Measurements from ENCODE around the gene BLTP2. TPM values are rescaled to one million over a fixed set of nuclear protein-coding genes. Genes with fewer than 3 reads are reported as not detected.
A peak's percentile ranks its signal among the peaks of the same experiment; 100 is the strongest.

The BLTP2 gene
- total and polyA plus RNA-seq, 2 donors = 18.6 to 49.8 TPM

DNA sequence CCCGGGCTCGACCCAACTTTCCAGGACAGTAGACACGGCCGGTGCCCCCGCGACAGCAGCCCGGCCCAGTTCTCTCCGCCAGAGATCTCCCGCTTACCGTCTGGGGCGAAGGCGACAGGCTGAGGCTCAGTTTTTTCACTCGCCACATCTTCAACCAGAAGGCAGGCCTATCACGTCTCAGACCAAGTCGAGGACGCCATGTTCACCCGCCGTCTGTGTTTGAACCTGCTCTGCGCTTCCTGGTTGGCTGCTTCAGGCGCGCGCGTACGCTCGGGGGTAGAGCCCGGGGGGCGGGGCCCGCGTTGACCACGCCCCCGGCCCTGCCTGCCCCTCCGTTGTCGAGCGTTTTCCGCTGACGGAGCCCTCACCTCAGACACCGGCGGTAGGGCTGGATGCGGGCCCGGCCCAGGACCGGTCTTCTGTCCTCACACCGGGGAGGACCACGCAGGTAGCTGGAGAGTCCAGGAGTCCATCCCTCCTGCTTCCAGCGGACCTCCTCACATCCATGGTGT is 46.1 kb downstream of the BLTP2 start, which contains the start of gene SPAG5:
Gene SPAG5, minus strand, starts transcription at position 227 of the 512 bp plus-strand sequence. Its CDS starts 79 bp downstream, at position 148.
- H3K36me3 ChIP-seq (ENCODE audit: control insufficient read depth in 2 of 2, insufficient read depth in 2 of 2, low read length in 1 of 2) = peaks cover 0 to 3% of the 10 kb centered on the region in 2 donors
- peak within 1 kb of the TSS; percentile 68 to 87 for H3K4me3 ChIP-seq (ENCODE audit: low read length in 2 of 2)
- under 1% methylated on average over 44 of the region's 44 CpGs for WGBS
- peaks cover 0 to 3% of the 10 kb centered on the region in 2 donors for H3K9me3 ChIP-seq (ENCODE audit: control insufficient read depth in 2 of 2, insufficient read depth in 1 of 2, low read length in 1 of 2)
- peaks cover 9 to 18% of the 10 kb centered on the region in 2 donors for H3K4me1 ChIP-seq (ENCODE audit: control insufficient read depth in 2 of 2, insufficient read depth in 2 of 2, low read length in 2 of 2)
- no peaks in the 10 kb centered on the region for H3K27me3 ChIP-seq (ENCODE audit: control insufficient read depth in 2 of 2, insufficient read depth in 1 of 2, low read length in 1 of 2)
- DNase-seq (ENCODE audit: low read depth in 6 of 9, low spot score in 9 of 9) = peak; percentile 79 to 96 (median 91)
- peak within 1 kb of the TSS; percentile 84 to 92 for H3K27ac ChIP-seq (ENCODE audit: low read depth in 1 of 2, low read length in 1 of 2)

DNA sequence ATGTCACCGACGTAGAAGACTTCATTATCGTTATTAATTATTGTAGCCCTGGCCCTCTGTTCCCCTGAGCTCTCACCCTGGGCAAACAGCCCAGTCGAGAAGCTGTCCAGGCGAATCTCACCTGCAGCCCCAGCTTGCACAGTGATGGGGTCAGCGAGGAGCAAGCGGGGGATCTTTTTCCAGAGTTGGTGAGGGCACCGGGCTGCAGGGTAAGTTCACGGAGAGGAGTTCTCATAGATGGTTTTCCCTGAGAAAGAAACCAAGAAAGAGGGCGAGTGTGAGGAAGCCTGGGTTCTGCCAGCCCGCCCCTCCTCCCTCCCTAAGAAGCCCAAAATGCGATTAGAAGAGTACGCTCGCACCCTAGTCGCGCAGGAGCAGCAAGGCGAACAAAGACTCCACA is 46.6 kb downstream of the BLTP2 start:
- 12% methylated on average over 17 of the region's 17 CpGs for WGBS
- peak in 1 of 9 donors; percentile 11 for DNase-seq (ENCODE audit: low read depth in 6 of 9, low spot score in 9 of 9)
- no peaks in the 10 kb centered on the region for H3K27me3 ChIP-seq (ENCODE audit: control insufficient read depth in 2 of 2, insufficient read depth in 1 of 2, low read length in 1 of 2)
- peaks cover 0 to 3% of the 10 kb centered on the region in 2 donors for H3K9me3 ChIP-seq (ENCODE audit: control insufficient read depth in 2 of 2, insufficient read depth in 1 of 2, low read length in 1 of 2)
- H3K4me3 ChIP-seq (ENCODE audit: low read length in 2 of 2) = peak overlapping the region; percentile 68 to 87
- H3K27ac ChIP-seq (ENCODE audit: low read depth in 1 of 2, low read length in 1 of 2) = peak overlapping the region; percentile 66 to 84
- peaks cover 0 to 4% of the 10 kb centered on the region in 2 donors for H3K36me3 ChIP-seq (ENCODE audit: control insufficient read depth in 2 of 2, insufficient read depth in 2 of 2, low read length in 1 of 2)
- H3K4me1 ChIP-seq (ENCODE audit: control insufficient read depth in 2 of 2, insufficient read depth in 2 of 2, low read length in 2 of 2) = peaks cover 9 to 18% of the 10 kb centered on the region in 2 donors

DNA sequence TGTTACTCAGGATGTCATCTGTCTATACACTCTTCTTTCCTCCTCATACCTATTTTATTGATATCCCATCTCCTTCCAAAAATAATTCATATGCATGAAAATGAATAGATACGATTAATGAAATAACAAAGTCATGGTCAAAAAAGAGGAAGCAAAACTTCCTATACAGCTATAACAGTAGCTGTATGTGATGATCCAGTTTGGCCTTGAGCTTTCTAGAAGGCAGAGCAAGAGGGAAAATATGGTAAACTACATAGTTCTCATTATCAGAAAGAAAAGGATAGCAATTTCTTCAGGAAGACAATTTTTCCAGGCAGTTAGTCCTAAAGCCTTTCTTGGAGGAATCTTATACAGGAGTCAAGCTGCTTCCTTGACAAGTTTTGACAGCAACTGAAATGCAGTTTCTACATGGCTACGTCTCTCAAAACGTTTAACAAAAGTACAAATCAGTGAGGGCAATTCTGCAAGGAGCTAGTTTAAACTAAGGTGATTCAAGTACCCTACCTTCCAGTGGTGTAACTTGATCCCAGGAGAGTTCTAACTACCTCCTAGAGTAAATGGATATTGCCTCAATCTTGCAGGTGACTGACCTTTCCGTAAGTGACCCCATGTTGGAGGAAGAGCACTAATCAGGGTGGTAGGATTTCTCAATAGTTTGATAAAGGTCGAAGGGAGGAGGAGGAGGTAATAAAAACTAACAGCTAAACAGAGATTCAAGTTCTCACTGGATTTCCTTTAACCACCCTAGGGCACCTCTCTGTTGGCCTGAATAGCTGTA is 47.2 kb downstream of the BLTP2 start:
- Histone ChIP-seq H3K36me3 (ENCODE audit: control insufficient read depth in 2 of 2, insufficient read depth in 2 of 2, low read length in 1 of 2) (peaks cover 6% of the 10 kb centered on the region in 2 donors), H3K27me3 (ENCODE audit: control insufficient read depth in 2 of 2, insufficient read depth in 1 of 2, low read length in 1 of 2) (no peaks in the 10 kb centered on the region), H3K9me3 (ENCODE audit: control insufficient read depth in 2 of 2, insufficient read depth in 1 of 2, low read length in 1 of 2) (peaks cover 0 to 3% of the 10 kb centered on the region in 2 donors), H3K4me1 (ENCODE audit: control insufficient read depth in 2 of 2, insufficient read depth in 2 of 2, low read length in 2 of 2) (peaks cover 9 to 18% of the 10 kb centered on the region in 2 donors), H3K27ac (ENCODE audit: low read depth in 1 of 2, low read length in 1 of 2) (peak overlapping the region in 1 of 2 donors; percentile 84), H3K4me3 (ENCODE audit: low read length in 2 of 2) (peak overlapping the region; percentile 68 to 87)
- WGBS = 63% methylated on average over 5 of the region's 5 CpGs
- DNase-seq (ENCODE audit: low read depth in 6 of 9, low spot score in 9 of 9) = peak in 1 of 9 donors; percentile 13

Other genes with a start within 250 kb of the BLTP2 start
- gene SLC46A1, start 238.9 kb downstream of the BLTP2 start, total RNA-seq = 13.1 TPM
- 10.5 TPM for gene SLC46A1, start 238.9 kb downstream of the BLTP2 start, polyA plus RNA-seq
- gene SLC13A2, start 171.5 kb downstream of the BLTP2 start, total RNA-seq = not detected
- gene SLC13A2, start 171.5 kb downstream of the BLTP2 start, polyA plus RNA-seq = 0.09 TPM
- 5.4 TPM for gene FOXN1, start 138.8 kb downstream of the BLTP2 start, total RNA-seq
- 6.5 TPM for gene FOXN1, start 138.8 kb downstream of the BLTP2 start, polyA plus RNA-seq
- 30.4 TPM for gene UNC119, start 92.5 kb downstream of the BLTP2 start, total RNA-seq
- 30.6 TPM for gene UNC119, start 92.5 kb downstream of the BLTP2 start, polyA plus RNA-seq
- gene PIGS, start 73.6 kb downstream of the BLTP2 start, total RNA-seq = 25.5 TPM
- 19.6 TPM for gene PIGS, start 73.6 kb downstream of the BLTP2 start, polyA plus RNA-seq
- gene ALDOC, start 68.3 kb downstream of the BLTP2 start, total RNA-seq = 18.2 TPM
- gene ALDOC, start 68.3 kb downstream of the BLTP2 start, polyA plus RNA-seq = 10.6 TPM
- 46.0 TPM for gene SPAG5, start 46.1 kb downstream of the BLTP2 start, total RNA-seq
- 19.4 TPM for gene SPAG5, start 46.1 kb downstream of the BLTP2 start, polyA plus RNA-seq
- gene RSKR, start 31.0 kb downstream of the BLTP2 start, total RNA-seq = 2.6 TPM
- 6.4 TPM for gene RSKR, start 31.0 kb downstream of the BLTP2 start, polyA plus RNA-seq
- gene SDF2, start 16.7 kb upstream of the BLTP2 start, total RNA-seq = 47.2 TPM
- gene SDF2, start 16.7 kb upstream of the BLTP2 start, polyA plus RNA-seq = 40.8 TPM
- 21.2 TPM for gene SUPT6H, start 17.0 kb upstream of the BLTP2 start, total RNA-seq
- 27.0 TPM for gene SUPT6H, start 17.0 kb upstream of the BLTP2 start, polyA plus RNA-seq
- gene PROCA1, start 66.7 kb upstream of the BLTP2 start, total RNA-seq = 1.0 TPM
- 11.3 TPM for gene PROCA1, start 66.7 kb upstream of the BLTP2 start, polyA plus RNA-seq
- 26.6 TPM for gene RAB34, start 72.7 kb upstream of the BLTP2 start, total RNA-seq
- gene RAB34, start 72.7 kb upstream of the BLTP2 start, polyA plus RNA-seq = 81.9 TPM
- 1,968 TPM for gene RPL23A, start 74.8 kb upstream of the BLTP2 start, total RNA-seq
- 1,777 TPM for gene RPL23A, start 74.8 kb upstream of the BLTP2 start, polyA plus RNA-seq
- 7.7 TPM for gene TLCD1, start 81.1 kb upstream of the BLTP2 start, total RNA-seq
- 9.2 TPM for gene TLCD1, start 81.1 kb upstream of the BLTP2 start, polyA plus RNA-seq
- 2.2 TPM for gene NEK8, start 83.6 kb upstream of the BLTP2 start, total RNA-seq
- gene NEK8, start 83.6 kb upstream of the BLTP2 start, polyA plus RNA-seq = 5.1 TPM
- 21.2 TPM for gene TRAF4, start 98.9 kb upstream of the BLTP2 start, total RNA-seq
- 29.3 TPM for gene TRAF4, start 98.9 kb upstream of the BLTP2 start, polyA plus RNA-seq
- 2.5 TPM for gene FAM222B, start 197.6 kb upstream of the BLTP2 start, total RNA-seq
- 9.5 TPM for gene FAM222B, start 197.6 kb upstream of the BLTP2 start, polyA plus RNA-seq
- gene ERAL1, start 209.9 kb upstream of the BLTP2 start, total RNA-seq = 19.7 TPM
- 30.3 TPM for gene ERAL1, start 209.9 kb upstream of the BLTP2 start, polyA plus RNA-seq

All from thymus (tissue), 11 donors.